Neuron (in vitro differentiated cells): Measurements from ENCODE around the gene BMP5.

Source experiments
- H2AFZ ChIP-seq: one replicate; pipeline ENCODE4 v1.6.1; 2013; ENCODE audit warnings: low read depth, mild to moderate bottlenecking, inconsistent platforms, low read length, moderate library complexity
- H3K27me3 ChIP-seq: one replicate; pipeline ENCODE4 v1.6.1; 2013; ENCODE audit warnings: low read length; ENCODE audit not compliant: insufficient read depth
- H3K36me3 ChIP-seq: one replicate; pipeline ENCODE4 v1.6.1; 2013; ENCODE audit warnings: low read length; ENCODE audit not compliant: insufficient read depth
- H3K4me1 ChIP-seq: one replicate; pipeline ENCODE4 v1.6.1; 2013; ENCODE audit warnings: low read length; ENCODE audit not compliant: insufficient read depth
- H3K4me3 ChIP-seq: 2 replicates; pipeline ENCODE4 v1.5.1; 2013; ENCODE audit warnings: mild to moderate bottlenecking, low read length, moderate library complexity
- H3K9me3 ChIP-seq: one replicate; pipeline ENCODE4 v1.6.1; 2013; ENCODE audit warnings: low read length

The BMP5 gene

DNA sequence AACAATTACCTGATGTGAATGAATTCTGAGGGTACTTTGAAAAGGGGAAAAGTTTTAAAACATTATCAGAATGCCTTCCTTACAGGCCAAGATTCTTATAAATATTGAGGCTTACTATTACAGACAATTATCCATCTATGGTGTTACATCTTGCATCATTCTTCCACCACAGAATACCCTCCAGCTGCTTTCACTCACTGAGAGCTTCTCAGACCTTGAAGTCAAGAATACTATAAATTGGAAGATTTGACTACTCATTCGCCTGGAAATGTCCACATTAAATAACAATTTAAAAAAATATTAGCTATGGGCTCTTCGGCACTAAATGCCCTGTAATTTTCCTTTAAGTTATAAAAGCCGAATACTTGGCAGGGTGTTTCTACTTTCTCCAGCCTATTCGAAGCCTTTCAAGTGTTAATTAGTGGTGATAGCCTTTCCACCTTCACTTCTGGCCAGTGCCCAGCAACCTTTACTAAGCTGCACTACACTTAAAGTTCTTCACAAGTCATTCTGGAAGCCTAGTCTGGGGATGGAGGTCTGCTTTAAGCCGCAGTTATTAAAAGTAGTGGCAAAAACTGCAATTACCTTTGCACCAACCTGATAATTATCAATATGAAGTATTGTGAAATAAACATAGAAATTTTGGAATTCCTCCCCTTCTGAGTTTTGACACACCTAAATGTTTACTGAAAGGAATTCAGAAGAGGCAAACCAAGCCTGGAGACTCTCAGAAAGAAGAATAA, 100.9 kb downstream of the BMP5 start:
- Histone ChIP-seq H3K9me3 (no peaks in the 10 kb centered on the region), H3K27me3 (no peaks in the 10 kb centered on the region), H3K4me3 (no peak overlapping the region), H3K4me1 (no peaks in the 10 kb centered on the region), H2AFZ (no peak overlapping the region), H3K36me3 (peaks cover 21% of the 10 kb centered on the region)

DNA sequence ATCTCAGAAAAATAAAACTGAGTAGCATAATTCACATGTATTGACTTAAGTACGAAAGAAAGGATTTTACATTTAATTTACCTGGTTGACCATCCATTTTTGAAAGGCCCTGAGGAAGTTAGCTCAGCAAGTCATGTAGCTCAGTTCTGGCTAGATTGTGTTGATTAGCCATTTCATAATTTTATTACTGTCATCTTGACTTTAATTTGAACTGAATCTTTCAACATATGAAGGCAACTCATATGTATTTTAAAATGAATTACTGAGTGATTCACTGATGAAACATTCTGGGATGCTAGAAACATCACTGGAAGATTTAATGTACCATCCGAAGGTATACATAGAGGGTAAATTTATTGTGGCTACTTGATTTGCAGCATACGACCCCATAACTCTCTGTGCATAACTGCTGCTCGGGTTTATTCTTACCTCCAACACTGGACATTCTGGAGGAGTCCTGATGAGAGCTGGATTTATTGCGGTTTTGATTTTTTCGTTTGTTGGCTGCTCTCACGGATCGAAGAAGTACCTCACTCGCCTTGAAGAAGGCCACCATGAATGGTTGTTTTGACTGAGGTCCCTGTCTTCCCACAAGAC, 101.7 kb downstream of the BMP5 start:
- Histone ChIP-seq H3K36me3 (peaks cover 21% of the 10 kb centered on the region), H2AFZ (no peak overlapping the region), H3K4me1 (no peaks in the 10 kb centered on the region), H3K9me3 (no peaks in the 10 kb centered on the region), H3K27me3 (no peaks in the 10 kb centered on the region), H3K4me3 (no peak overlapping the region)

- H3K9me3 ChIP-seq: no peaks in the 10 kb centered on the region
- H3K4me1 ChIP-seq: no peaks in the 10 kb centered on the region
- no peaks in the 10 kb centered on the region for H3K27me3 ChIP-seq
- peaks cover 26% of the 10 kb centered on the region for H3K36me3 ChIP-seq
- no peak overlapping the region for H3K4me3 ChIP-seq
- H2AFZ ChIP-seq: no peak overlapping the region
These were observed 102.7 kb downstream of the BMP5 start for GRCh38 chr6:55772730-55773129.

- H3K4me3 ChIP-seq: no peak overlapping the region
These were observed 115.9 kb downstream of the BMP5 start for GRCh38 chr6:55759536-55759935.

GRCh38 chr6:55758156-55758937, 117.0 kb downstream of the BMP5 start:
- Histone ChIP-seq H3K36me3 (peaks cover 12% of the 10 kb centered on the region), H3K4me1 (no peaks in the 10 kb centered on the region), H2AFZ (no peak overlapping the region), H3K27me3 (no peaks in the 10 kb centered on the region), H3K4me3 (no peak overlapping the region), H3K9me3 (peaks cover 3% of the 10 kb centered on the region)

More at GRCh38 chr6:55759536-55759935, 115.9 kb downstream of the BMP5 start:
- peaks cover 9% of the 10 kb centered on the region for H3K36me3 ChIP-seq
- no peaks in the 10 kb centered on the region for H3K27me3 ChIP-seq
- H2AFZ ChIP-seq: no peak overlapping the region
- H3K9me3 ChIP-seq: peaks cover 3% of the 10 kb centered on the region
- H3K4me1 ChIP-seq: no peaks in the 10 kb centered on the region

- peaks cover 12% of the 10 kb centered on the region for H3K36me3 ChIP-seq
- H2AFZ ChIP-seq: no peak overlapping the region
- no peaks in the 10 kb centered on the region for H3K4me1 ChIP-seq
- H3K9me3 ChIP-seq: peaks cover 3% of the 10 kb centered on the region
- no peaks in the 10 kb centered on the region for H3K27me3 ChIP-seq
- H3K4me3 ChIP-seq: no peak overlapping the region
These were observed 118.8 kb downstream of the BMP5 start for GRCh38 chr6:55756531-55757031.

GRCh38 chr6:55748880-55749279, 126.5 kb downstream of the BMP5 start:
- H2AFZ ChIP-seq: no peak overlapping the region
- H3K27me3 ChIP-seq: no peaks in the 10 kb centered on the region
- H3K4me1 ChIP-seq: no peaks in the 10 kb centered on the region
- no peaks in the 10 kb centered on the region for H3K9me3 ChIP-seq
- H3K4me3 ChIP-seq: no peak overlapping the region
- H3K36me3 ChIP-seq: no peaks in the 10 kb centered on the region

- H3K27me3 ChIP-seq: no peaks in the 10 kb centered on the region
- H3K4me3 ChIP-seq: no peak overlapping the region
- no peaks in the 10 kb centered on the region for H3K9me3 ChIP-seq
- no peak overlapping the region for H2AFZ ChIP-seq
- H3K4me1 ChIP-seq: no peaks in the 10 kb centered on the region
- H3K36me3 ChIP-seq: no peaks in the 10 kb centered on the region
These were observed 128.9 kb downstream of the BMP5 start for GRCh38 chr6:55746473-55746872.

DNA sequence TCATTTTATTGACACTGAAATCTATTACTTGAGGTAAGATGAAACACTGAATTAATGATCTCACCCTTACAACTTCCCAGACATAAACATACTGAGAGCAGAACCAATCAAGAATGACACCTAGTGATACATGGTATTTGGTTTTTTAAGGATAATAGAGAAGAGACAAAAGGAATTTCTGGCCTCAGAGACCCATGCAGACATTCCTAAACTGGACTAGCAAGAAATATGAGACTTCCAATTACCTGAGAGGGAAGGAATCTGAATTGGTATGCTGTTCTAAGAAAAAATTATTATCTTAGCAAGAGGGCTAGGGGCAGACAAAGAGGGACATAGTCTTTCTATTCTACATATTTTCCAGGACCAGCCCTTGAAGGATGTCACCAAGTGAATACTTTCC, 141.1 kb downstream of the BMP5 start:
- H2AFZ ChIP-seq: no peak overlapping the region
- no peaks in the 10 kb centered on the region for H3K4me1 ChIP-seq
- H3K36me3 ChIP-seq: no peaks in the 10 kb centered on the region
- no peaks in the 10 kb centered on the region for H3K27me3 ChIP-seq
- H3K9me3 ChIP-seq: no peaks in the 10 kb centered on the region
- H3K4me3 ChIP-seq: no peak overlapping the region

DNA sequence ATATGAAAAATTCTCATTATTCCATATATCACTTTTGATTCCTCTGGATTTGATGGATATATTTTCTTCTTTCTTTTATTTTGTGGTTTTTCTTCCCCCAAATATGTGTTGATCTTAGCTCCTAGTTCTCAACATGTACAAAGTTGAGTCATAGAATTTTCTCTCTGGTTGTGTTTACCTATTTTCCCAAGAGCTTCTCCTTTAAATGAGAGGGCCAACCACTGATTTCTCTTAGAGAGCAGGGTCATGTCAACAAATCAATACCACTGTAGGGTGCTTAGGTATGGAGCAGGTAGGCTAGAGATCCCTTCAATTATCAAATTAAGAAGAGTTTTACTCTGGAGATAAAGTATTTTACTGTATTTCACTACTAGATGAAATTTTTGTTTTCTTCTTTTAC, 145.7 kb downstream of the BMP5 start:
- no peak overlapping the region for H2AFZ ChIP-seq
- no peaks in the 10 kb centered on the region for H3K4me1 ChIP-seq
- no peaks in the 10 kb centered on the region for H3K27me3 ChIP-seq
- no peaks in the 10 kb centered on the region for H3K9me3 ChIP-seq
- H3K36me3 ChIP-seq: no peaks in the 10 kb centered on the region
- no peak overlapping the region for H3K4me3 ChIP-seq

DNA sequence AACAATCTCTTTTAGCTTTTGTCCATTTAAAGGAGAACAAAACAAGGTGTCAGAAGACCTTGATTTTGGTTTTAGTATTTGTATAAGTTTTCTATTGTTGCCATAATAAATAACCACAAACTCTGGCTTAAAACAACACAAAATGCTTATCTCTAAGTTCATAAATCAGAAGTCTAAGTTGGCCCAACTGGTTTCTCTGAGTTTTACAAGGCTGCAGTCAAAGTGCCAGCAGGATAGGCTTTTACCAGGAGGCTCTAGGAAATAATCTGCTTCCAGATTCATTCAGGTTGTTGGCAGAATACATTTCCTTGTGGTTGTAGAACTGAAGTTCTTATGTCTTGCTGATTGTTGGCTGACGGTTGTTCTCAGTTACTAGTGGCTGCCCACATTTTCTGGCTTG, 149.2 kb downstream of the BMP5 start:
- H2AFZ ChIP-seq: peak overlapping the region; percentile 21
- H3K9me3 ChIP-seq: no peaks in the 10 kb centered on the region
- no peak overlapping the region for H3K4me3 ChIP-seq
- no peaks in the 10 kb centered on the region for H3K27me3 ChIP-seq
- H3K4me1 ChIP-seq: no peaks in the 10 kb centered on the region
- H3K36me3 ChIP-seq: no peaks in the 10 kb centered on the region

DNA sequence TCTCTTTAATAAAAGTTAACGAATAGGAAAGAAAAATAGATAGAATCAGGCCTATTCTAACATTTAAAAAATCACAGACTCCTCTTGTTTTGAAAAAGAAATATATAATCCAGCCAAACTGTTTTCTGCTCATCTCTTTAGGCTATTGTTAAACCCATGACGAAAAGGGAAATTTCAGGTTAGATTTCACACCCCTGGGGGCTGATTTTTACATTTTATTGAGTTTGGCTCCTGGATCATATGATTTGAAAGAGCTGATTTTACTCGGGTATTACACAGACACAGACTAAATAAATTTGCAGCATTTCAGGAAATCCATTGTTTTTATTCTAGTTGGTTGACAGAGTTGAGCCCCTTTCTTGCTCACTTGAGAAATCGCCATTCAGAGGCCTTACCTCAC, 160.6 kb downstream of the BMP5 start:
- H2AFZ ChIP-seq: no peak overlapping the region
- H3K9me3 ChIP-seq: no peaks in the 10 kb centered on the region
- peaks cover 7% of the 10 kb centered on the region for H3K4me1 ChIP-seq
- no peaks in the 10 kb centered on the region for H3K27me3 ChIP-seq
- H3K4me3 ChIP-seq: no peak overlapping the region
- no peaks in the 10 kb centered on the region for H3K36me3 ChIP-seq

DNA sequence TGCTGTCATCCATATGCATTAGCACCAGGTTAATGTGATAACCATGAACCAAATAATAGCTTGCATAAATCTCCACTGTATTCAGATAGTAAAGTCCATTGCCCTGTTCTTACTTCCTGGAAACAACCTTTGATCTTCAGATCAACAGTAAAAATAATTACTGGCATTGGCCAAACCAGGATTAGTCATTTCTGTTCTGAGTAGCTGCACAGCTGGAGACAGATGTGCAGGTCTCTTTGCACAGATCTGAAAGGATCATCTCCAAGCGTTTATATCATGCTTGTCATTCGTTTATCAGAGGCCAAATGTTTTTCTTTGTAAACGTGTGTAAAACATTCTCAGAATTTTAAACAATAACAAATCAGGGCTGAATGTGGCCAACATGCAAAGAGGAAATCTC, 162.0 kb downstream of the BMP5 start:
- Histone ChIP-seq H2AFZ (no peak overlapping the region), H3K36me3 (no peaks in the 10 kb centered on the region), H3K27me3 (no peaks in the 10 kb centered on the region), H3K9me3 (no peaks in the 10 kb centered on the region), H3K4me3 (no peak overlapping the region), H3K4me1 (peaks cover 7% of the 10 kb centered on the region)
